GM12892 (cell line): ENCODE data around the gene PDE8B.
"Not testable (repeated sequence)": the region's sequence is repeated elsewhere in the genome, so short reads cannot be mapped to it uniquely, and the experiment has no call there.

Experiments
- DNase-seq: peaks from one replicate; pipeline ENCODE4 v3.0.0; 2011; ENCODE audit not compliant: insufficient read length
- FAIRE-seq: peaks from 2 replicates; lab custom pipeline; 2011; peaks lifted over from hg19 to GRCh38; lab: Jason Lieb, UNC
- POLR2A ChIP-seq: IDR thresholded peaks from 2 replicates; pipeline ENCODE4 v1.6.1; 2011; ENCODE audit warnings: low read depth, low read length, control low read depth
- POLR2AphosphoS5 ChIP-seq: IDR thresholded peaks from 2 replicates; pipeline ENCODE4 v1.6.1; 2011; ENCODE audit warnings: low read depth, low read length, control low read depth
- TAF1 ChIP-seq: IDR thresholded peaks from 2 replicates; pipeline ENCODE4 v1.6.1; 2011; ENCODE audit warnings: low read depth, mild to moderate bottlenecking, control low read depth, low read length, borderline replicate concordance

PDE8B gene

DNA sequence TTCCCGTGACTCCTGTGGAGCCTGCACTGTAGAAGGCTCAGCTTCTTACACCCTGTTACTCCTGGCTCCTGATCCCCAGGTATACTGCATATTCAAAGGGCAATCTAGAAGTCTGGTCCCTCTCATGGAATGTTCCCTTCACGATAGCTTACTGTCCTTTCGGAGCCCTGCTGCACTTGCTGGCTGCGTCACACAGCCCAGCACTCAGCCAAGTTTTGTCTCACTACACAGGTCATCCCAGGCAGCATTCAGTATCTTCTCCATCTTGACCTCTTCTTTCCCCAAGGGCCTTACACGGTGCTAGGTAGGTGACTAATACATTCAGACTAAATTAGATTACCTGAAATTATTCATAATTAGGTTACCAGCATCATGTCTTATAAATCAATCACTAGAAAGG lies 157.9 kb downstream of the PDE8B start:
- no peak for DNase-seq
- no peak for TF ChIP-seq TAF1
- TF ChIP-seq POLR2AphosphoS5 = no peak
- no peak for TF ChIP-seq POLR2A
- FAIRE-seq = no peak

DNA sequence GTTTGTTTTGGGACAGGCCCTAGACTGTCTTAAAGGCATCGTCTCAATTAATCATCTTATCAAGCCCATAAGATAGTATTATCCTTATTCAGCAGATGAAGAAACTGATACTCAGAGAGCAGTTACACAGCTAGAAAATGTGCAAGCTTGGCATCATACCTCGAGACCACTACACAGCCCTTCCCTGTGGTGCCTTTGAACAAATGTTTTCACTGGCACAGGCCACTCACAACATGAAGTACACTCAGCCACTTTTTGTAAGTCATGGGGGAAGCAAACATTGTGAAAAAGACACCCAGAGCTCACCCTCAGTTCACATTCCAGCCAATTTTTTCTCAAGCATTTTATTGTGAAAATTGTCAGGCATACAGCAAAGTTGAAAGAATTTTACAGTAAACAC lies 159.1 kb downstream of the PDE8B start:
- DNase-seq (no peak), FAIRE-seq (no peak)
- TF ChIP-seq POLR2A (no peak), TAF1 (no peak), POLR2AphosphoS5 (no peak)

DNA sequence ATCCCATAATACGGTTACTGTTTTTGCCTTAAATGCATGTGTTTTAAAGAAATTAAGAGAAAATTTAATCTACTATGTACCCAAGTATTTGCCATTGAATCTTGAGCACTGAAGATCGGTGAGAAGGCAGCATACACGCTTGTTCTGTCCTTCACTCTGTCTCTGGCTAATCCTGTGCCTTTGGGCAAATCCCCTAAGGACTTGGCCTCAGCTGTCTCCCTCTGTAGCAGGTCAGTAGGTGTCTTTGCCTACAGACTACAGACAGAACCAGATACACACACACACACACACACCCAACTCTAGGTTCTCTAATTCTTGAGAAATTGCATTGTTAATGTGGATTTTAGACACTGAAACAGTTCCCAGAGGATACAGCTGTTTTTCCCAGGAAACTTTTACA lies 164.2 kb downstream of the PDE8B start:
- no peak for TF ChIP-seq POLR2AphosphoS5
- no peak for TF ChIP-seq POLR2A
- no peak for TF ChIP-seq TAF1
- DNase-seq (no peak), FAIRE-seq (no peak)

- FAIRE-seq (no peak), DNase-seq (no peak)
- TF ChIP-seq POLR2AphosphoS5 (no peak), TAF1 (no peak), POLR2A (no peak)
These were observed 166.3 kb downstream of the PDE8B start for GRCh38 chr5:77376609-77377300.

GRCh38 chr5:77379558-77380061 lies 169.1 kb downstream of the PDE8B start:
- DNase-seq (no peak), FAIRE-seq (peak; percentile 96)
- TF ChIP-seq POLR2A = no peak
- TF ChIP-seq TAF1 = no peak
- TF ChIP-seq POLR2AphosphoS5 = no peak

GRCh38 chr5:77380636-77381035 lies 170.2 kb downstream of the PDE8B start:
- TF ChIP-seq POLR2A = no peak
- TF ChIP-seq POLR2AphosphoS5 = no peak
- TF ChIP-seq TAF1 = no peak
- no peak for FAIRE-seq
- no peak for DNase-seq

- not testable (repeated sequence) for DNase-seq, FAIRE-seq
These were observed 172.9 kb downstream of the PDE8B start for GRCh38 chr5:77383336-77383735.

GRCh38 chr5:77386340-77386739 lies 175.9 kb downstream of the PDE8B start:
- not testable (repeated sequence) for FAIRE-seq, DNase-seq

DNA sequence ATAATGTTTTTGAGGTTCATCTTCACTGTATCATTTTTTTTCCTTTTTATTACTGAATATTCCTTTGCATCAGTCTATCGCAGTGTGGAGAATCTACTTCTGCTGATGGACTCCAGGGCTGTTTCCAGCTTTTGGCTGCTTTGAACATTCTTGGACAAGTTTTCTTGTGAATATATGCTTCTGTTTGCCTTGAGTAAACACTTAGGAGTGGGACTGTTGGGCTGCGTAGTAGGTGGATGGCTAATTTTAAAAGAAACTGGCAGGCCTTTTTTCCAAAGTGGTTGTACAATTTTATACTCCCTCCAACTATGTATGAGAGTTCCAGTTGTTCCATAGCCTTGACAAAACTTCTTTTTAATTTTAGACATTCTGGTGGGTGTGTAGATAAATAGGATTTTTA lies 179.3 kb downstream of the PDE8B start:
- TF ChIP-seq POLR2AphosphoS5 (no peak), TAF1 (no peak), POLR2A (no peak)
- DNase-seq (no peak), FAIRE-seq (no peak)

DNA sequence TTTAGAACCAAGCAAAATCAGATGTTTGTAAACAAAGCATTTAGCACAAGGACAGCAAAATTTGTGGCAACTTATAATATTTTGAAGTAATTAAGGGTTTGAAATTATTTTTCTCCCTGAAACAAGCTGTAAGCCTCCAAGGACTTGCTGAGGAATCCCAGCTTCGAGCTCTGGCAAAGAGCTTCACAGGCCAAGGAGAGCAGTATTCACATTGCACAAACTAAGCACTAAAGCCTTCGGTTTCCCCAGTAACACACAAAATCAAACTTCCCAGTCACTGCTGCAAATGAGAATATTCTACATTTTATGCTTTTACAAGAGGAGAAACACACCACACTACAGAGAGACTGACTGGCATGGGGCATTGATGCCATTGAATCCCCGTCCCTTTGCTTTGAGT lies 179.7 kb downstream of the PDE8B start:
- FAIRE-seq = no peak
- TF ChIP-seq POLR2AphosphoS5 (no peak), TAF1 (no peak), POLR2A (no peak)

DNA sequence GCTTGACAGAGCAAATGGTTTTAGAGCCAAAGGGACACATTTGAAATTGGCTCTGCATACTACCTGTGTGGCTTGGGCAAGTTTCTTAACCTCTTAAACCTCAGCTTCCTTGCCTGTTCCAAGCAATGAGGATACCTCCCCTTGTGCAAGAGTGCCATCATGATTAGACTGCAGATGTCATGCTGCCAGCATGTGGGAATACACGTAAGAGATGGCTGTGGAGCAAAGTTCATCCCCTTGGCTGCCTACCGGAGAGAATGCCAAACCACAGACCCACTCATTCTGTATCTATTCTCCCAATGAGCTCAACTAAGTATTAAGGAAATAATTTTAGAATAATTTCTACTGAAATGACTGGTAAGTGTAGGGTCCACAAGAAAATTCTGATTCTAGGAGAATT lies 180.3 kb downstream of the PDE8B start:
- FAIRE-seq = no peak
- TF ChIP-seq POLR2A = no peak
- no peak for TF ChIP-seq POLR2AphosphoS5
- TF ChIP-seq TAF1 = no peak
- no peak for DNase-seq

More for the DNA sequence above, 179.7 kb downstream of the PDE8B start:
- DNase-seq = no peak

DNA sequence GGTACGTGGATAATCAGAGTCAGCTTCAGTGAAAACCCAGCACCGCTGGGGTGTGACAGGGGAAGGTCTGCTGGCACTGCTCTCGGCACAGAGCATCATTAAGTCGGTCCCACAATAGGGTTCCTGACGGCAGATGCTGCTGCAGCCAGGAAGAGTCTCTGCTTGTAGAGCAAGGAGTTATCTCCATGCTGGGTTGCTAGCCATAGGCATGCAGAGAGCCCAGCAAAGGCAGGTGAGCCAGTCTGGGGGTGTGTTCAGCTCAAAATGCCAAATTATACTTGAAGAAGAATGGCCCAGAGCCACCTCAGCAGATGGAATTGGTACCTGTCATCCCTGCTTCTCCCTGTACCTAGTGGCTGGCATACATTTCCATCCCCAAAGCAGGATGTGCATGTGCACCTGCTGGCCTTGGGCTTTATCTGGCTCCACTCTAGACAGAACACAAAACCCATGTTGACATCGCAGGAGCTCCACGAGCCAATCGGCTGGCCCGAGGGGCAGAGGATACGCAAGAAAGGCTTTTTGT lies 180.8 kb downstream of the PDE8B start:
- DNase-seq (no peak), FAIRE-seq (no peak)
- TF ChIP-seq POLR2A = no peak
- TF ChIP-seq POLR2AphosphoS5 = no peak
- TF ChIP-seq TAF1 = no peak
